GM19468 (cell line): Measurements from ENCODE around the gene PLCB1.

Experiments
- ATAC-seq: cut with Tn5 transposase; IDR thresholded peaks from one replicate; pipeline ENCODE4 v1.9.1; 2021; ENCODE audit warnings: mild to moderate bottlenecking, moderate library complexity, moderate number of reproducible peaks; ENCODE audit not compliant: unreplicated experiment; ENCODE audit errors: extremely low read depth

PLCB1 gene

GRCh38 chr20:8388707-8389106 lies 256.6 kb downstream of the PLCB1 start:
- ATAC-seq, result no peak

GRCh38 chr20:8389381-8390036 lies 257.4 kb downstream of the PLCB1 start:
- no peak for ATAC-seq

GRCh38 chr20:8390037-8390433 lies 258.0 kb downstream of the PLCB1 start:
- no peak for ATAC-seq

- ATAC-seq, result no peak
Measured at GRCh38 chr20:8390500-8390899, 258.4 kb downstream of the PLCB1 start.

- no peak for ATAC-seq
Measured at GRCh38 chr20:8393381-8393780, 261.3 kb downstream of the PLCB1 start.

- no peak for ATAC-seq
Measured at GRCh38 chr20:8394308-8394945, 262.4 kb downstream of the PLCB1 start.

- no peak for ATAC-seq
Measured at GRCh38 chr20:8395956-8396355, 263.9 kb downstream of the PLCB1 start.

GRCh38 chr20:8398263-8399051 lies 266.4 kb downstream of the PLCB1 start:
- ATAC-seq, result no peak

- ATAC-seq, result peak; percentile 99
Measured at GRCh38 chr20:8399947-8400346, 267.9 kb downstream of the PLCB1 start.

GRCh38 chr20:8400486-8400885 lies 268.4 kb downstream of the PLCB1 start:
- ATAC-seq, result no peak

GRCh38 chr20:8401556-8401955 lies 269.5 kb downstream of the PLCB1 start:
- no peak for ATAC-seq

GRCh38 chr20:8402798-8403197 lies 270.7 kb downstream of the PLCB1 start:
- no peak for ATAC-seq

- ATAC-seq, result no peak
Measured at GRCh38 chr20:8404912-8405635, 273.0 kb downstream of the PLCB1 start.

- ATAC-seq, result no peak
Measured at GRCh38 chr20:8406391-8406790, 274.3 kb downstream of the PLCB1 start.

GRCh38 chr20:8408587-8409307 lies 276.7 kb downstream of the PLCB1 start:
- no peak for ATAC-seq

GRCh38 chr20:8413691-8414090 lies 281.6 kb downstream of the PLCB1 start:
- ATAC-seq, result no peak

- ATAC-seq, result no peak
Measured at GRCh38 chr20:8414586-8415274, 282.7 kb downstream of the PLCB1 start.

- ATAC-seq, result no peak
Measured at GRCh38 chr20:8421981-8422380, 289.9 kb downstream of the PLCB1 start.

GRCh38 chr20:8423482-8423881 lies 291.4 kb downstream of the PLCB1 start:
- ATAC-seq, result no peak
